Measurements from ENCODE around the gene CLCN4. TPM values are rescaled to one million over a fixed set of nuclear protein-coding genes. Genes with fewer than 3 reads are reported as not detected.

The CLCN4 gene
- polyA plus RNA-seq, 3 donors, result 0.27 to 1.9 (median 1.3) TPM

DNA sequence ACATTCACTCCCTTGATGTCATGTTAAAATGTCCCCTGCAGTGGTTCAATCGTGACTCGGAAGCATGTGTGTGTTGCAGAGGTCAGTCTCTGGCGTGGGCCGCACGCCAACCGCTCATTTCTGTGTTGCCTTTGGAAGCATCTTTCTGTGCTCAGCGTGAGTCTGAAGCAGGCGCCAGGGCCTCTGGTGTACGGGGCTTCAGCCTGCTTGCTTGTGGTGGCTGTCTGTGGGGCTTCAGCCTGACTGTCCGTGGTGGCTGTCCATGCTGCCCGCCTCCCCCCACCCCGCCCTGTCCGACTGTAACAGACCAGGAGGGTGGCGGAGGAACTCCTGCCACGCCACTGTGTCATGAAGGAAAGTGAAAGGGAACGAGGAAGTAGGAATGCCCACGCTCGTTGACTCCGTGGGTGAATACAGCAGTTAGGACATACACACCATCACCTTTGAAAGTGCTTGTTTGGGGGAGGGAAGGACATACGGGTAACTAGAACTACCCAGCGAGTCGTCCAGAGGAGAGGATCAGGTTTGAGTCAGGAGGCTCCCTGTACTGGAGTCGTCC, 14.7 kb upstream of the CLCN4 start:
- no peak overlapping the region for H3K27ac ChIP-seq (ENCODE audit: low read depth in 1 of 2, low read length in 2 of 2)
- no peaks in the 10 kb centered on the region for H3K27me3 ChIP-seq (ENCODE audit: control insufficient read depth in 2 of 2, insufficient read depth in 2 of 2, low read length in 2 of 2)
- peaks cover 4% of the 10 kb centered on the region for H3K4me1 Mint-ChIP-seq
- H3K79me2 ChIP-seq (ENCODE audit: insufficient read depth, low read length), result no peaks in the 10 kb centered on the region
- no peak for TF ChIP-seq CTCF (IDR thresholded peaks at IDR 0.05)
- H3K9ac ChIP-seq (ENCODE audit: insufficient read depth, low read length, poor library complexity, severe bottlenecking), result no peak overlapping the region
- intact Hi-C loops (cut with micrococcal nuclease), result no loop called here
- 100% methylated on average over 5 of the region's 23 CpGs for WGBS (ENCODE audit: insufficient coverage)
- no peak overlapping the region for H3K4me3 ChIP-seq (replicated peaks in 1 of 3; ENCODE audit: low read depth in 2 of 3, low read length in 3 of 3)
- H3K4me3 Mint-ChIP-seq, result no peak overlapping the region
- peaks cover 0 to 3% (median 0%) of the 10 kb centered on the region in 7 donors for H3K9me3 Mint-ChIP-seq
- H3K27me3 Mint-ChIP-seq (ENCODE audit: low read depth in 3 of 3), result peaks cover 0 to 23% (median 0%) of the 10 kb centered on the region in 3 donors
- H3K4me1 ChIP-seq (ENCODE audit: control insufficient read depth in 1 of 2, insufficient read depth in 2 of 2, low read length in 2 of 2), result no peaks in the 10 kb centered on the region
- H3K36me3 ChIP-seq (replicated peaks in 1 of 2; ENCODE audit: control insufficient read depth in 1 of 2, insufficient read depth in 2 of 2, low read length in 2 of 2), result peaks cover 6 to 23% of the 10 kb centered on the region in 2 donors
- no peak overlapping the region for H3K4me2 ChIP-seq (replicated peaks; ENCODE audit: extremely low read depth, low read length, poor library complexity, severe bottlenecking)
- H4K20me1 ChIP-seq (ENCODE audit: insufficient read depth, low read length), result no peaks in the 10 kb centered on the region
- peaks cover 31 to 43% of the 10 kb centered on the region in 2 donors for H3K36me3 Mint-ChIP-seq
- H2AFZ ChIP-seq (ENCODE audit: insufficient read depth, low read depth, low read length, poor library complexity, severe bottlenecking), result no peak overlapping the region
- H3K9me3 ChIP-seq (replicated peaks in 1 of 2; ENCODE audit: control insufficient read depth in 1 of 2, insufficient read depth in 1 of 2, low read length in 2 of 2), result no peaks in the 10 kb centered on the region
- DNase-seq, result no peak
- H3K27ac Mint-ChIP-seq, result no peak overlapping the region

GRCh38 chrX:10143071-10143983, 13.4 kb upstream of the CLCN4 start:
- Histone ChIP-seq H2AFZ (ENCODE audit: insufficient read depth, low read depth, low read length, poor library complexity, severe bottlenecking) (no peak overlapping the region), H3K9me3 (replicated peaks in 1 of 2; ENCODE audit: control insufficient read depth in 1 of 2, insufficient read depth in 1 of 2, low read length in 2 of 2) (no peaks in the 10 kb centered on the region), H3K9ac (ENCODE audit: insufficient read depth, low read length, poor library complexity, severe bottlenecking) (no peak overlapping the region), H3K27ac (ENCODE audit: low read depth in 1 of 2, low read length in 2 of 2) (no peak overlapping the region), H3K4me1 (ENCODE audit: control insufficient read depth in 1 of 2, insufficient read depth in 2 of 2, low read length in 2 of 2) (no peaks in the 10 kb centered on the region), H3K27me3 (ENCODE audit: control insufficient read depth in 2 of 2, insufficient read depth in 2 of 2, low read length in 2 of 2) (no peaks in the 10 kb centered on the region), H3K36me3 (replicated peaks in 1 of 2; ENCODE audit: control insufficient read depth in 1 of 2, insufficient read depth in 2 of 2, low read length in 2 of 2) (peaks cover 6 to 15% of the 10 kb centered on the region in 2 donors), H4K20me1 (ENCODE audit: insufficient read depth, low read length) (no peaks in the 10 kb centered on the region), H3K79me2 (ENCODE audit: insufficient read depth, low read length) (no peaks in the 10 kb centered on the region), H3K4me2 (replicated peaks; ENCODE audit: extremely low read depth, low read length, poor library complexity, severe bottlenecking) (no peak overlapping the region), H3K4me3 (replicated peaks in 1 of 3; ENCODE audit: low read depth in 2 of 3, low read length in 3 of 3) (no peak overlapping the region)
- Mint-ChIP-seq H3K27ac (no peak overlapping the region), H3K27me3 (ENCODE audit: low read depth in 3 of 3) (peaks cover 0 to 22% (median 0%) of the 10 kb centered on the region in 3 donors), H3K4me3 (no peak overlapping the region), H3K4me1 (peaks cover 4% of the 10 kb centered on the region), H3K36me3 (peaks cover 26 to 36% of the 10 kb centered on the region in 2 donors), H3K9me3 (peaks cover 0 to 3% (median 0%) of the 10 kb centered on the region in 7 donors)
- intact Hi-C loops (cut with micrococcal nuclease), result no loop called here
- no peak for TF ChIP-seq CTCF (IDR thresholded peaks at IDR 0.05)
- WGBS (ENCODE audit: insufficient coverage), result 100% methylated on average over 1 of the region's 12 CpGs
- DNase-seq, result no peak
